ACHN (cell line): ENCODE data around the gene MTMR12.

Source experiments
- DNase-seq: peaks from one replicate; pipeline ENCODE4 v3.0.0-alpha.2; 2015
- in situ Hi-C: cut with HindIII; loops from 2 replicates; pipeline ENCODE4 v1.10.0; 2017; ENCODE audit warnings: low sequenced_read_pairs, low pct_ligation_motif_present, low pct_unique_long_range_greater_than_20kb

The MTMR12 gene

GRCh38 chr5:32255540-32255900, 57.2 kb downstream of the MTMR12 start:
- in situ Hi-C loops = no loop called here
- DNase-seq = no peak

- in situ Hi-C loops = no loop called here
These were observed 57.7 kb downstream of the MTMR12 start for GRCh38 chr5:32254881-32255539.

DNA sequence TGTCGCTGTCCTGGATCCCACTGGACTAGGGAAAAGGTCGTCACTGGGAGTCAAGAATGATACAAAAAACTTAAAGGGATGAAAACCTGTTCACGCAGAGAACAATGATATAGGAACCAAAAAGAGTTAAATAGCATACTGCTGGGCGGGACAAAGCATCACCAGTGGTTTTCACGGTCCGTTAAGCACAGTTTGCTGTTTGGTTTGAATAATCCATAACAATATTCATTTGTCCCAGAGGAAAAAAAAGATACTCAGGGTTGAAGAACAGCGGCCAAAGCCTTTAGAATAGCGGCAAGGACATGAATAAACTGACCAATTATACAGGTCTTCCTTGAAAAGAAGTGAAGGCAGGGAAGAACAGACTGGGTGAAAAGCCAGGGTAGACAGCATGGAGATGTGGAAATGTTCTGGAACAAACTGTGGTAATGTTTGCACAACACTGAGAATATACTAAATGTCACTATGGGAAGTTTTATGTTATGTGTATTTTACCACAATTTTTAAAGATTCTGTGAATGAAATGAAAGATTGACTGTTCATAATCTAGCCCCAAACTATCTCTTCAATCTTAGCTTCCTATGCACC, 60.8 kb downstream of the MTMR12 start:
- no peak for DNase-seq
- in situ Hi-C loops = no loop called here

More at GRCh38 chr5:32254881-32255539, 57.7 kb downstream of the MTMR12 start:
- DNase-seq = no peak

DNA sequence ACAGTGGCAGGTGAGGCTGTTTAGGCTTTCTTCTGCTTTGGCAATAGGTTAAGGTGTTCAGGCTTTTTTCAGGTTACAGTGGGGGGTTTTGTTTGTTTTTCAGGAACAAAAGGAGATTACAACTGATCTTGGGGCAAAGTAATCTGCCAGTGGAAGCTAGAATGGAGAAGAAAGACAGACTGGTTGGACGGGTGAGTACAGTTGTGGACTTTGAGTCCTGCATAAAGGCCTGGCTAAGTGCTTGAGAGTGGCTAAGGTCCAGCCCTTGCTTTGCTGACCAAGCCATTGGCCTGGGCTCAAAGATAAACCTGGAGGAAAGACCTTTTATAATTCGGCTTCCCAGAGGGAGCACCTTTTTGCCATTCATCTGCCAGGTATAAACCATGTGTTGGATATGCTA, 63.1 kb downstream of the MTMR12 start:
- in situ Hi-C loops = no loop called here

DNA sequence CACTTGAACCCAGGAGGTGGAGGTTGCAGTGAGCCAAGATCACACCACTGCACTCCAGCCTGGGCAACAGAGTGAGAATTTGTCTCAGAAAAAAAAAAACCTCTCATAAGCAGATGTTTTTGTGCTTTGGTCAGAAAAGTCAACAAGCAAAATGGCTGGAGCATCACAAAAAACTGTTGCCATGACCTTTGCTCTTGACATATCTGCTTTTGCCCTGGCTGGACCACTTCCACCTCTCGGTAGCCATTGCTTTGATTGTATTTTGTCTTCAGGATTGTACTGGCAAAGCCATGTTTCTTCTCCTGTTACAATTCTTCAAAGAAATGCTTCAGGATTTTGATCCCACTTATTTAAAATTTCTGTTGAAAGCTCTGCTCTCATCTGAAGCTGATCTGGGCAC, 67.0 kb downstream of the MTMR12 start:
- no peak for DNase-seq
- in situ Hi-C loops = no loop called here

More for the DNA sequence above, 63.1 kb downstream of the MTMR12 start:
- DNase-seq = no peak

DNA sequence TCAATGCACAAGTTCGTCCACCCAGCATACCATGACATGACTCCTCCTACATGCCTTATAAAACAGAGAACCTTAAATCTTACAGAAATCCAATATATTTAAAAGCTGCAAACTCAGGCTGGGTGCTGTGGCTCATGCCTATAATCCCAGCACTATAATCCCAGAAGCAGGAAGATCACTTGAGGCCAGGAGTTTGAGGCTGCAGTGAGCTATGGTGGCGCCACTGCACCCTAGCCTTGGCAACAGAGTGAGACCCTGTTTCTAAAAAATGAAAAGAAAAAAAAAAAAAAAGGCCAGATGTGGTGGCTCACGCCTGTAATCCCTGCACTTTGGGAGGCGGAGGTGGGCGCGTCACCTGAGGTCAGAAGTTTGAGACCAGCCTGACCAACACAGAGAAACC, 68.7 kb downstream of the MTMR12 start:
- no peak for DNase-seq
- in situ Hi-C loops = no loop called here

DNA sequence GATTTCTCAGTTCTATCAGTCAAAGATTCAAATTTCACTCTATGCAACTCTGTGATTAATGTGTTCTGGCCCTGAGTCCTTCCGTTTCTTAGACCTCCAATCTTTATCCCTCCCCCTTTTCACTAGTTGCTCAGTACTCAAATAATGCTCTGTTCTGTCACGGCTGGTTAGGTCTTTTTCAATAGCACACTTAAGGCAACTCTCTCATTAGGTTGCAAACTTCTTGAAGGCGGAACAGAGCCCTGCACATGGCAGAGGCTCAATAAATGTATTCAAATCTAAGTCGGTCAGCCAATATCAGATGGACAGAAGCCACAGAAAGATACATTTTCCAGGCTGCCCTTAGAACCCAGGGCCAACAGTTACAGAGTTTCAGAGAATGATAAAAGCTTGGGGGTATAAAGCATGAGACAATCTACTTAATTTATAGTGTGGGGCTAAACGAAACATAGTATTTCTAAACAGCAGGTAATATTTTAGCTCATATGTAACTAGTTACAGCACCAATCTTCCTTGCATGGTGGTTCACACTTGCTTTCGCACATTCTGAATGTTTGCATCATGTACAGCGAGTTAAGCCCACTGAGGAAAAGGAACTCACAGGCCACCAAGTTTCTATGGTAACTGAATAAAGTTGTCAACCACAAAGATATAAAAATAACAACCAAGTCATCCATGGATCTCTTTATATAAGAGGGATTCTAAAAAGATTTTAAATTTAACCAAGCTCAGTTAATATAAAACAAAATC, 71.5 kb downstream of the MTMR12 start:
- no peak for DNase-seq
- in situ Hi-C loops = no loop called here

DNA sequence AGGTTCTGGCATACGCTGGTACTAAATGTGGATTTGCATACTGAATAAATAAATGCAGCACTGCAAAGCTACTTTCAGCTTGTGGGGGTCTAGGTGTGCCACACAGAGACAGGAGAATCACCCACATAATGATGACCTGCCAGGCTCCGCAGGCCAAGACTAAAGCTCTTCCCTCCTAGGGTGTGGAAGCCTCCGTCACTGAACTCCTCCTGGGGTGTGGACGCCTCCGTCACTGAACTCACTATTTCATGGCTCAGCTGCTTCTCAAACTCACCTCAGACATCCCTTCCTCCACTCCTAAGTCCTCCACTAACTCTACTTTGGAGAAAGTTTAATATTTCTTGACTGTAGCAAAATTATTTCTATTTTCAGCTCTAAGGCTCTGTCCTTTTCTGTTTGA, 73.4 kb downstream of the MTMR12 start:
- in situ Hi-C loops = no loop called here
- no peak for DNase-seq

GRCh38 chr5:32233696-32234447, 78.9 kb downstream of the MTMR12 start:
- in situ Hi-C loops = no loop called here
- DNase-seq = no peak

DNA sequence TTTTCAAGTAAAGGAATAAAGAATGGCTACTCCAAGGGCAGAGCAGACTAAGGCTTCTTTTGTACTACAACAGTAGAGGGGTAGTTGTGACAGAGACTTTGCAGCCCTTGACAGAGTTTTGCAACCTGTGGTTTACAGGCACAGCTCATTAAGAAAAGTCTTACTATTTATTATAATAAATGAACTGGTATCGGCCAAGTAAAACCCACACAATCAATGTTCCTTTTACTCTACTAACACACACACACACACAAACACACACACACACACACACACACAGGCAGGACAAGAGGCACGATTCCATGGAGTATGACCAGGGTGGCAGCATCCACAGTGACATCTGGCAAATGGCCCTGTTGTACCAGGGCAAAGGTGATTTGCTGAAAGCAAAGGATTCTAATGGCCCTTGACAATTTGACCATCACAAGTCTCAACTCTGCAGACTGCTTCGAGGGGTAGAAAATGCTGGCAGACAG, 79.5 kb downstream of the MTMR12 start:
- in situ Hi-C loops = no loop called here
- DNase-seq = no peak

- DNase-seq = peak; percentile 54
- in situ Hi-C loops = no loop called here
These were observed 80.1 kb downstream of the MTMR12 start for GRCh38 chr5:32232441-32233219.

DNA sequence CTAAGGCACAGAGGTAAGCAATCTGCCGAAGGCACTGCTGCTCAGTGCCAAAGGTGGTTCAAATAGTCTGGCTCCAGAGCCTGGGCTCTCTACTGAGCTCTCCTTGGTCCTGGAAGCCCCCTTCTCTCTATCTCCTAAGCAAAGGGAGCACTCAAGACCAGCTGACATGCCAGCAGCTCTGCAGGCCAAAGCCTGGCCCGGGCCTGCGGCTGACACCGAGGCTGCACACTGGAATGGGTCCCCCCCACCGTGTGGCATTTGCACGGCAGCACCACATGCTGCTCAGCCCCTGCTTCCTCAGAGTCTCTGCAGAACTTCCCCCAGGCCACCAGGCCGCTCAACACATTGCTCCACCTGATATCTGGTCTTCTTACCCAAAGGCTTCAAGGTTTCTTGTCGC, 80.8 kb downstream of the MTMR12 start:
- no peak for DNase-seq
- in situ Hi-C loops = no loop called here

- in situ Hi-C loops = no loop called here
- no peak for DNase-seq
These were observed 81.5 kb downstream of the MTMR12 start for GRCh38 chr5:32231241-32231640.

- in situ Hi-C loops = no loop called here
- DNase-seq = no peak
These were observed 82.2 kb downstream of the MTMR12 start for GRCh38 chr5:32230356-32231099.

- no peak for DNase-seq
- in situ Hi-C loops = no loop called here
These were observed 83.2 kb downstream of the MTMR12 start for GRCh38 chr5:32229586-32229985.

DNA sequence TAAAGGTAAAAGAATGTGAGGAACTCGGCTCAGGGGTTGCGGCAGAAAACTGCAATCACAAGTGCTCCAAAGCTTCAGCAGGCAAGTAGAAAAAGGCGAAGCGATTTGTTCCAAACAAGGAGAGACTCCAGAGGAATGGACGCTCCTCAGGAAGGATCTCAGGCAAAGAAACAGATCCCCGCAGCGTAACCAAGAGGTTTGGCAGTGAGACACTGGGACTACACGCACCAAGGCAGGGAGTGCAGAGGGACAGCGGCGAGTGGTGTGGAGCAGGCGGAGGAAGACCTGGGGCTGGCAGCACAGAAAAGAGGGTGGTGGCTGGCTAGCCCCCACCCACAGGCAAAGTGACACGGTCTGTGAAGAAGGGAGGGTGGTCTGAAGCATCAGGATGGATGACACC, 83.9 kb downstream of the MTMR12 start:
- in situ Hi-C loops = no loop called here
- DNase-seq = no peak

DNA sequence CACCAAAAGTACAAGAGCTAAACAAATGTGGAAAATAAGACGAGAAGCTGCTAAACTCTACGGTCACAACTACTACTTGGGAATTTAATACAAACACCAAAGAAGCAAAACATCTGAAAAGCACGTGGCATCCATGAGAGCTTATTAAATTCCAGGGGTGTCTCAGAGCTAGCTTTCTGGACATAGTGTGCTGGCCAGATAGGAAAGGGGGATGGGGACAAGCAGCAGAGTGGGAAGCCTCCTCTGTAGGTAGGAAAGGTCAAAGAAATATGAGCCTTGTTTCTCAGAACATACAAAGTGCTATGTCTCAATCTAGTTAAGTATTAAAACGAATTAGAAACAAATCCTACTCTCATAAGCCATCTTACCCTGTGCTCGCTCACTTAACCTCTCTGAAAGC, 87.3 kb downstream of the MTMR12 start:
- in situ Hi-C loops = no loop called here

More for the DNA sequence above, 87.3 kb downstream of the MTMR12 start:
- no peak for DNase-seq
